OCI-LY1 (cell line): ENCODE measurements around the gene HMX1.

Experiments used
- H2AFZ ChIP-seq: fragments of 200-600 bp; sonication (generic), shearing (Covaris generic); 2 replicates; pipeline ENCODE4 v1.6.0; 2014; ENCODE audit warnings: antibody characterized with exemption, mild to moderate bottlenecking, low read length
- H3F3A ChIP-seq: fragments of 200-600 bp; sonication (generic), shearing (Covaris generic); 2 replicates; pipeline ENCODE4 v1.6.0; 2014; ENCODE audit warnings: mild to moderate bottlenecking, antibody characterized with exemption, low read length, moderate library complexity; ENCODE audit not compliant: insufficient read depth
- H3K27ac ChIP-seq: fragments of 200-600 bp; sonication (generic); 2 replicates; pipeline ENCODE4 v1.5.1; 2014; ENCODE audit warnings: low read length, mixed run types, mild to moderate bottlenecking, low read depth; ENCODE audit not compliant: poor library complexity, severe bottlenecking
- H3K27me3 ChIP-seq: fragments of 200-600 bp; sonication (generic); 2 replicates; pipeline ENCODE4 v1.6.0; 2014; ENCODE audit warnings: antibody characterized with exemption, mild to moderate bottlenecking, low read length, moderate library complexity; ENCODE audit not compliant: insufficient read depth
- H3K36me3 ChIP-seq: fragments of 200-600 bp; sonication (generic); 2 replicates; pipeline ENCODE4 v1.6.1; 2014; ENCODE audit warnings: mild to moderate bottlenecking, antibody characterized with exemption, low read length, moderate library complexity, mixed read lengths; ENCODE audit not compliant: insufficient read depth
- H3K4me1 ChIP-seq: fragments of 200-600 bp; sonication (generic); 2 replicates; pipeline ENCODE4 v1.5.1; 2014; ENCODE audit warnings: mild to moderate bottlenecking, low read length, moderate library complexity; ENCODE audit not compliant: insufficient read depth, severe bottlenecking
- H3K4me2 ChIP-seq: fragments of 200-600 bp; sonication (generic), shearing (Covaris generic); 2 replicates; pipeline ENCODE4 v1.6.1; 2014; ENCODE audit warnings: low read length
- H3K4me3 ChIP-seq: fragments of 200-600 bp; sonication (generic); 2 replicates; pipeline ENCODE4 v1.5.1; 2014; ENCODE audit warnings: low read length, low read depth, mild to moderate bottlenecking, mixed read lengths; ENCODE audit not compliant: poor library complexity, severe bottlenecking
- H3K79me2 ChIP-seq: fragments of 200-600 bp; shearing (Covaris generic); 2 replicates; pipeline ENCODE4 v1.6.1; 2016; ENCODE audit warnings: mixed run types, low read length, mixed read lengths; ENCODE audit not compliant: insufficient read depth
- H3K9ac ChIP-seq: fragments of 200-600 bp; sonication (generic), shearing (Covaris generic); 2 replicates; pipeline ENCODE4 v1.6.1; 2014; ENCODE audit warnings: mild to moderate bottlenecking, low read length, mixed read lengths
- H3K9me2 ChIP-seq: fragments of 200-600 bp; sonication (generic), shearing (Covaris generic); 2 replicates; pipeline ENCODE4 v1.6.1; 2014; ENCODE audit warnings: low read depth, mild to moderate bottlenecking, low read length, mixed read lengths
- H3K9me3 ChIP-seq: fragments of 200-600 bp; shearing (Covaris generic); 2 replicates; pipeline ENCODE4 v1.6.1; 2014; ENCODE audit warnings: low read length, mixed read lengths
- H4K20me1 ChIP-seq: fragments of 200-600 bp; sonication (generic), shearing (Covaris generic); 2 replicates; pipeline ENCODE4 v1.6.0; 2016; ENCODE audit warnings: mild to moderate bottlenecking, low read length; ENCODE audit not compliant: insufficient read depth
- EZH2 ChIP-seq: fragments of 200-600 bp; sonication (generic), shearing (Covaris generic); IDR thresholded peaks from 2 replicates; pipeline ENCODE4 v1.8.0; 2017; ENCODE audit warnings: borderline replicate concordance, mixed run types, mild to moderate bottlenecking, antibody characterized with exemption, low read length, moderate library complexity, mixed read lengths
- TF ChIP-seq, protein P1 (sequence below): fragments of 200-600 bp; sonication (generic), shearing (Covaris generic); IDR thresholded peaks from 2 replicates; pipeline ENCODE4 v1.5.1; 2017; ENCODE audit warnings: mild to moderate bottlenecking, antibody characterized with exemption, low read length, moderate library complexity, mixed read lengths

Gene HMX1

GRCh38 chr4:8817813-8818062 is 53.9 kb downstream of the HMX1 start:
- no peaks in the 10 kb centered on the region for H3K79me2 ChIP-seq
- no peak overlapping the region for H3K4me2 ChIP-seq
- no peak for TF ChIP-seq EZH2
- TF ChIP-seq, protein P1, sequence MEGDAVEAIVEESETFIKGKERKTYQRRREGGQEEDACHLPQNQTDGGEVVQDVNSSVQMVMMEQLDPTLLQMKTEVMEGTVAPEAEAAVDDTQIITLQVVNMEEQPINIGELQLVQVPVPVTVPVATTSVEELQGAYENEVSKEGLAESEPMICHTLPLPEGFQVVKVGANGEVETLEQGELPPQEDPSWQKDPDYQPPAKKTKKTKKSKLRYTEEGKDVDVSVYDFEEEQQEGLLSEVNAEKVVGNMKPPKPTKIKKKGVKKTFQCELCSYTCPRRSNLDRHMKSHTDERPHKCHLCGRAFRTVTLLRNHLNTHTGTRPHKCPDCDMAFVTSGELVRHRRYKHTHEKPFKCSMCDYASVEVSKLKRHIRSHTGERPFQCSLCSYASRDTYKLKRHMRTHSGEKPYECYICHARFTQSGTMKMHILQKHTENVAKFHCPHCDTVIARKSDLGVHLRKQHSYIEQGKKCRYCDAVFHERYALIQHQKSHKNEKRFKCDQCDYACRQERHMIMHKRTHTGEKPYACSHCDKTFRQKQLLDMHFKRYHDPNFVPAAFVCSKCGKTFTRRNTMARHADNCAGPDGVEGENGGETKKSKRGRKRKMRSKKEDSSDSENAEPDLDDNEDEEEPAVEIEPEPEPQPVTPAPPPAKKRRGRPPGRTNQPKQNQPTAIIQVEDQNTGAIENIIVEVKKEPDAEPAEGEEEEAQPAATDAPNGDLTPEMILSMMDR = no peak

DNA sequence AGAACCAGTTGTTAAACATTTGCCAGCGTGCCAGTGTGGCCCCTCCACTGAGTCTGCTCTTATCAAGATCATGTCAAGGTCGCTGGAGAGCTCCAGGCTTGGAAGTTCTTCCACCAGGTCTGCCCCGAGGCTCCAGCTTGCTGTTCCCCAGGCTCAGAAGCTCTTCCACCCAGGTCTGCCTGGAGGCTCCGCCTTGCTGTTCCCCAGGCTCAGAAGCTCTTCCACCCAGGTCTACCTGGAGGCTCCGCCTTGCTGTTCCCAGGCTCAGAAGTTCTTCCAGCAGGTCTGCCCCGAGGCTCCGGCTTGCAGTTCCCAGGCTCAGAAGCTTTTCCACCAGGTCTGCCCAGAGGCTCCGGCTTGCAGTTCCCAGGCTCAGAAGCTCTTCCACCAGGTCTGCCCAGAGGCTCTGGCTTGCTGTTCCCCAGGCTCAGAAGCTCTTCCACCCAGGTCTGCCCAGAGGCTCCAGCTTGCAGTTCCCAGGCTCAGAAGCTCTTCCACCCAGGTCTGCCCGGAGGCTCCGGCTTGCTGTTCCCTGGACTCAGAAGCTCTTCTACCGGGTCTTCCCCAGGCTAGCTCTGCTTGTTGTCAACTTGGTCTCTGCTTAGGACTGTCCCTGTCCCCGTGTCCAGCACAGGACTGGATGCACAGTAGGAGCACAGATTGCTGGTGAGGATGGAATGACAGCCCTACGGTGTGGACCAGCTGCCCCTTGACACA is 54.4 kb downstream of the HMX1 start:
- no peak overlapping the region for H3K27ac ChIP-seq
- H3K9ac ChIP-seq = no peak overlapping the region
- no peaks in the 10 kb centered on the region for H3K27me3 ChIP-seq
- no peaks in the 10 kb centered on the region for H3K9me2 ChIP-seq
- no peaks in the 10 kb centered on the region for H3K4me1 ChIP-seq
- no peak overlapping the region for H3K4me2 ChIP-seq
- H4K20me1 ChIP-seq = no peaks in the 10 kb centered on the region
- no peaks in the 10 kb centered on the region for H3K36me3 ChIP-seq
- H2AFZ ChIP-seq = no peak overlapping the region
- H3K79me2 ChIP-seq = no peaks in the 10 kb centered on the region
- H3K4me3 ChIP-seq = no peak overlapping the region
- no peaks in the 10 kb centered on the region for H3F3A ChIP-seq
- no peak for TF ChIP-seq EZH2
- TF ChIP-seq, protein P1 = no peak
- H3K9me3 ChIP-seq = no peaks in the 10 kb centered on the region

More at GRCh38 chr4:8817813-8818062, 53.9 kb downstream of the HMX1 start:
- H3K27me3 ChIP-seq = no peaks in the 10 kb centered on the region
- no peaks in the 10 kb centered on the region for H3K36me3 ChIP-seq
- no peaks in the 10 kb centered on the region for H3F3A ChIP-seq
- no peak overlapping the region for H3K27ac ChIP-seq
- H3K4me1 ChIP-seq = no peaks in the 10 kb centered on the region
- no peaks in the 10 kb centered on the region for H4K20me1 ChIP-seq
- no peak overlapping the region for H2AFZ ChIP-seq
- H3K9ac ChIP-seq = no peak overlapping the region
- no peak overlapping the region for H3K4me3 ChIP-seq
- H3K9me2 ChIP-seq = no peaks in the 10 kb centered on the region
- no peaks in the 10 kb centered on the region for H3K9me3 ChIP-seq
